ENCODE measurements around the gene TBX4. TPM values are rescaled to one million over a fixed set of nuclear protein-coding genes. Genes with fewer than 3 reads are reported as not detected.

Gene TBX4
- total and polyA plus RNA-seq, 2 of the 13 experiments (the other 11 are each of a cell fraction or from before 2014, with no cell fraction given), result 0.11 to 1.1 TPM

DNA sequence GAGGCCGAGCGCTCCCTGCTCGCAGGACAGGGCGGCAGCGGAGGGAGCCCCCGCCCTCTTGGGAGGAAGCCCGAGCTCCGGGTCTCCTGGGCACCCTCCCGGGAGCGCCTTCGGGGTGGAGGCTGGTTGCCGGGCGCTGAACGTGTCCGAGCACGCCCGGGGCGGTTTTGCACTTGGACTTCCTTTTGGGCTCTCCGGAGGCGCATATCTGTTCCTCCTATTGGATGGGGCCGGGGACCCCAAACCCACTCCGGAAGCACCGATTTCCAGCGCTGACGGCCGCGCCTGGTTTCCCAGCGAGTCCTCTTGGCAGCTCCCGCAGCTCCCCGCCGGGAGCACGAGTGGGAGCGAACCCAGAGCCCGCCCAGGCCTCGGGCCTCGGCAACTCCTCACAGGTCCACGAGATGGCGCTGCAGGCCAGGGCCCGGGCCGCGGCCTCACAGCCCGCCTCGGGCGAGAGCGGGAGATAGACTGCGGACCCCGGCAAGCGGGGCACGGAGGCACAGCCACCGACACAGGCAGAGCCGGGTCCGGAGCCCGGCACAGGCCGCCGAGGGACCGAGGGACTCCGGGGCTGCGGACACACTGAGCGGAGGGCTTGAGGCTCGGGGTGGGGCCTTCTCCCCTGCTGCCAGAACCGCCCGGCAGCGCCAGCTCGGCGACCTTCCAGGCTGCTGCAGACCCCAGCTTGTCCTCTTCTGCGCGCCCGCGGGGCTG, 39.9 kb upstream of the TBX4 start (continued):
- TF ChIP-seq ZNF746 (CRISPR knock-in tag; IDR thresholded peaks at IDR 0.05) (no peak), BCL6 (CRISPR knock-in tag; IDR thresholded peaks at IDR 0.05) (peak; percentile 72), SIX4 (CRISPR knock-in tag; IDR thresholded peaks at IDR 0.05) (no peak), HMG20A (CRISPR knock-in tag; IDR thresholded peaks at IDR 0.05; ENCODE audit: borderline replicate concordance) (0 out of 2 replicates have a peak, but pooled peaks have one; percentile 36), ZBTB20 (CRISPR knock-in tag; IDR thresholded peaks at IDR 0.05; ENCODE audit: borderline replicate concordance, low read depth) (no peak), ZNF562 (CRISPR knock-in tag; IDR thresholded peaks at IDR 0.05; ENCODE audit: borderline replicate concordance) (no peak; the same call in 1 of the 2 replicates), ZNF670 (CRISPR knock-in tag; IDR thresholded peaks at IDR 0.05; ENCODE audit: borderline replicate concordance) (peak; percentile 13; the same call in 1 of the 2 replicates), ZBTB21 (CRISPR knock-in tag; IDR thresholded peaks at IDR 0.05) (no peak), ZNF549 (CRISPR knock-in tag; IDR thresholded peaks at IDR 0.05) (no peak), ZNF101 (CRISPR knock-in tag; IDR thresholded peaks at IDR 0.05; ENCODE audit: borderline replicate concordance, low read depth) (no peak), EP300 (IDR thresholded peaks at IDR 0.05; ENCODE audit: low read depth in 2 of 2, low read length in 2 of 2) (peak in 1 of 2 experiments; percentile 40; a peak in 1 of 4 replicates), EP300 (CRISPR knock-in tag; IDR thresholded peaks at IDR 0.05; ENCODE audit: borderline replicate concordance) (no peak), NRL (CRISPR knock-in tag; IDR thresholded peaks at IDR 0.05; ENCODE audit: borderline replicate concordance) (peak; percentile 95; the same call in 1 of the 2 replicates), SAP130 (CRISPR knock-in tag; IDR thresholded peaks at IDR 0.05; ENCODE audit: low read depth) (peak; percentile 63; the same call in 1 of the 2 replicates), TBL1XR1 (IDR thresholded peaks at IDR 0.05; ENCODE audit: borderline replicate concordance, low read length, partially characterized antibody) (no peak), HMG20B (CRISPR knock-in tag; conservative IDR thresholded peaks at IDR 0.05) (0 out of 2 replicates have a peak, but pooled peaks have one; percentile 32), AHR (CRISPR knock-in tag; IDR thresholded peaks at IDR 0.05) (peak; percentile 78; the same call in 1 of the 2 replicates), GTF3A (CRISPR knock-in tag; conservative IDR thresholded peaks at IDR 0.05) (peak; percentile 80; the same call in 1 of the 2 replicates), ZNF136 (CRISPR knock-in tag; IDR thresholded peaks at IDR 0.05; ENCODE audit: low read depth) (peak; percentile 49; the same call in 1 of the 2 replicates), DMAP1 (CRISPR knock-in tag; IDR thresholded peaks at IDR 0.05) (0 out of 2 replicates have a peak, but pooled peaks have one; percentile 31), ZNF75D (CRISPR knock-in tag; IDR thresholded peaks at IDR 0.05; ENCODE audit: borderline replicate concordance) (no peak), MED8 (CRISPR knock-in tag; IDR thresholded peaks at IDR 0.05; ENCODE audit: insufficient replicate concordance) (no peak)
- TF ChIP-seq, protein P1, sequence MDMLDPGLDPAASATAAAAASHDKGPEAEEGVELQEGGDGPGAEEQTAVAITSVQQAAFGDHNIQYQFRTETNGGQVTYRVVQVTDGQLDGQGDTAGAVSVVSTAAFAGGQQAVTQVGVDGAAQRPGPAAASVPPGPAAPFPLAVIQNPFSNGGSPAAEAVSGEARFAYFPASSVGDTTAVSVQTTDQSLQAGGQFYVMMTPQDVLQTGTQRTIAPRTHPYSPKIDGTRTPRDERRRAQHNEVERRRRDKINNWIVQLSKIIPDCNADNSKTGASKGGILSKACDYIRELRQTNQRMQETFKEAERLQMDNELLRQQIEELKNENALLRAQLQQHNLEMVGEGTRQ (IDR thresholded peaks at IDR 0.05; ENCODE audit: low read depth, low read length), result no peak
- TF ChIP-seq, protein P1 (CRISPR knock-in tag; IDR thresholded peaks at IDR 0.05; ENCODE audit: borderline replicate concordance), result no peak
- TF ChIP-seq, protein P2, sequence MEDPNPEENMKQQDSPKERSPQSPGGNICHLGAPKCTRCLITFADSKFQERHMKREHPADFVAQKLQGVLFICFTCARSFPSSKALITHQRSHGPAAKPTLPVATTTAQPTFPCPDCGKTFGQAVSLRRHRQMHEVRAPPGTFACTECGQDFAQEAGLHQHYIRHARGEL (CRISPR knock-in tag; IDR thresholded peaks at IDR 0.05), result no peak
- TF ChIP-seq, protein P3, sequence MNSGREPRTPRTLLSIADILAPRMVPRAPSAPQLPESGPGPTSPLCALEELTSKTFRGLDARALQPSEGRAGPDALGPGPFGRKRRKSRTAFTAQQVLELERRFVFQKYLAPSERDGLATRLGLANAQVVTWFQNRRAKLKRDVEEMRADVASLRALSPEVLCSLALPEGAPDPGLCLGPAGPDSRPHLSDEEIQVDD (CRISPR knock-in tag; IDR thresholded peaks at IDR 0.05; ENCODE audit: borderline replicate concordance), result no peak
- TF ChIP-seq, protein P4, sequence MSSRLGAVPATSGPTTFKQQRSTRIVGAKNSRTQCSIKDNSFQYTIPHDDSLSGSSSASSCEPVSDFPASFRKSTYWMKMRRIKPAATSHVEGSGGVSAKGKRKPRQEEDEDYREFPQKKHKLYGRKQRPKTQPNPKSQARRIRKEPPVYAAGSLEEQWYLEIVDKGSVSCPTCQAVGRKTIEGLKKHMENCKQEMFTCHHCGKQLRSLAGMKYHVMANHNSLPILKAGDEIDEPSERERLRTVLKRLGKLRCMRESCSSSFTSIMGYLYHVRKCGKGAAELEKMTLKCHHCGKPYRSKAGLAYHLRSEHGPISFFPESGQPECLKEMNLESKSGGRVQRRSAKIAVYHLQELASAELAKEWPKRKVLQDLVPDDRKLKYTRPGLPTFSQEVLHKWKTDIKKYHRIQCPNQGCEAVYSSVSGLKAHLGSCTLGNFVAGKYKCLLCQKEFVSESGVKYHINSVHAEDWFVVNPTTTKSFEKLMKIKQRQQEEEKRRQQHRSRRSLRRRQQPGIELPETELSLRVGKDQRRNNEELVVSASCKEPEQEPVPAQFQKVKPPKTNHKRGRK (CRISPR knock-in tag; IDR thresholded peaks at IDR 0.05), result no peak

Measured in HepG2 (cell line).